ENCODE measurements around the gene NKPD1. TPM values are rescaled to one million over a fixed set of nuclear protein-coding genes. Genes with fewer than 3 reads are reported as not detected.

NKPD1 gene
- total RNA-seq, 4 donors from 2014 or later, result 42.0 to 100 (median 51.4) TPM

- no peak for TF ChIP-seq CTCF (IDR thresholded peaks at IDR 0.05)
- no peak for TF ChIP-seq POLR2A (IDR thresholded peaks at IDR 0.05)
- intact Hi-C loops (cut with DNase I; ENCODE audit: low total_unique reads), result no loop called here
- no peak for DNase-seq (ENCODE audit: low spot score in 2 of 2)
- WGBS, 2 donors, result 85 to 89% methylated on average over 4 of the region's 4 CpGs
- H3K4me3 ChIP-seq (ENCODE audit: low read depth, poor library complexity, severe bottlenecking), result no peak overlapping the region
These were observed 10.6 kb downstream of the NKPD1 start for GRCh38 chr19:45150180-45150579.

GRCh38 chr19:45149129-45149528 lies 11.7 kb downstream of the NKPD1 start:
- no peak overlapping the region for H3K4me3 ChIP-seq (ENCODE audit: low read depth, poor library complexity, severe bottlenecking)
- intact Hi-C loops (cut with DNase I; ENCODE audit: low total_unique reads), result no loop called here
- TF ChIP-seq POLR2A (IDR thresholded peaks at IDR 0.05) (no peak), CTCF (IDR thresholded peaks at IDR 0.05) (no peak)
- DNase-seq (ENCODE audit: low spot score in 2 of 2), result no peak
- 84 to 92% methylated on average over 9 of the region's 9 CpGs for WGBS, 2 donors

- intact Hi-C loops (cut with DNase I; ENCODE audit: low total_unique reads), result no loop called here
- DNase-seq (ENCODE audit: low spot score in 2 of 2), result no peak
- TF ChIP-seq CTCF (IDR thresholded peaks at IDR 0.05) (no peak), POLR2A (IDR thresholded peaks at IDR 0.05) (no peak)
- WGBS, 2 donors, result 83 to 87% methylated on average over 17 to 18 of the region's 18 CpGs
- H3K4me3 ChIP-seq (ENCODE audit: low read depth, poor library complexity, severe bottlenecking), result no peak overlapping the region
These were observed 12.7 kb downstream of the NKPD1 start for GRCh38 chr19:45147835-45148676.

GRCh38 chr19:45146741-45147205 lies 14.0 kb downstream of the NKPD1 start:
- no peak overlapping the region for H3K4me3 ChIP-seq (ENCODE audit: low read depth, poor library complexity, severe bottlenecking)
- no peak for TF ChIP-seq CTCF (IDR thresholded peaks at IDR 0.05)
- TF ChIP-seq POLR2A (IDR thresholded peaks at IDR 0.05), result no peak
- WGBS, 2 donors, result 70 to 86% methylated on average over 10 to 18 of the region's 18 CpGs
- intact Hi-C loops (cut with DNase I; ENCODE audit: low total_unique reads), result no loop called here
- no peak for DNase-seq (ENCODE audit: low spot score in 2 of 2)

GRCh38 chr19:45146251-45146650 lies 14.5 kb downstream of the NKPD1 start:
- no peak for TF ChIP-seq CTCF (IDR thresholded peaks at IDR 0.05)
- no peak for TF ChIP-seq POLR2A (IDR thresholded peaks at IDR 0.05)

More at GRCh38 chr19:45146251-45146650, 14.5 kb downstream of the NKPD1 start:
- intact Hi-C loops (cut with DNase I; ENCODE audit: low total_unique reads), result no loop called here
- H3K4me3 ChIP-seq (ENCODE audit: low read depth, poor library complexity, severe bottlenecking), result no peak overlapping the region
- WGBS, 2 donors, result 63 to 70% methylated on average over 2 to 4 of the region's 13 CpGs
- no peak for DNase-seq (ENCODE audit: low spot score in 2 of 2)

Data from lower leg skin (tissue), 4 donors.